Stimulated activated CD8-positive, alpha-beta memory T cell treated with anti-CD3 and anti-CD28 coated beads, Interleukin-4, amount 100 ng/mL, for 1 hour (primary cell): Measurements from ENCODE around the gene RPS15.
"Not testable (repeated sequence)": the region's sequence is repeated elsewhere in the genome, so short reads cannot be mapped to it uniquely, and the experiment has no call there.

Experiments used
- DNase-seq, 2 donors: peaks; one replicate each; pipeline ENCODE4 v3.0.0-alpha.2; 2020; ENCODE audit warnings: low read depth in 2 of 2, low spot score in 1 of 2

RPS15 gene

GRCh38 chr19:1433119-1434039, 4.8 kb upstream of the RPS15 start:
- DNase-seq: no peak

GRCh38 chr19:1434040-1434366, 4.2 kb upstream of the RPS15 start:
- no peak for DNase-seq

DNA sequence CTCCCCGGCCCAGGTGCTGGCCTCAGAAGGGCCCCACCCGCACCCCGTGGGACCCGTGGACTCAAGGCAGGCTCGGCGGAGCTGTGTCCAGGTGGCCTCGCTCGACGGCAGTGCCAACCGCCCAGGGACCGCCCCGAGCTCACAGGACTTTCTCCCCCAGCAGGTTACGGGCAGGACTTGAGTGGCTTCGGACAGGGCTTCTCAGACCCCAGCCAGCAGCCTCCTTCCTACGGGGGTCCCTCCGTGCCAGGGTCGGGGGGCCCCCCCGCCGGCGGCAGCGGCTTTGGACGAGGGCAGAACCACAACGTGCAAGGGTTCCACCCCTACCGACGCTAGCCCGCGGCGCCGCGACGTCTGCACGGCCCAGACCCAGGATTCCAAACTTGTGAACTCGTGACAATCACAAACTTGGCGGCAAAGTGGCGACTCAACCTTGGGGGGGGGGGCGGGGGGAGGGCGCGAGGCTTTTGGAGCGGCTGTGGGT, 3.6 kb upstream of the RPS15 start:
- DNase-seq: no peak

DNA sequence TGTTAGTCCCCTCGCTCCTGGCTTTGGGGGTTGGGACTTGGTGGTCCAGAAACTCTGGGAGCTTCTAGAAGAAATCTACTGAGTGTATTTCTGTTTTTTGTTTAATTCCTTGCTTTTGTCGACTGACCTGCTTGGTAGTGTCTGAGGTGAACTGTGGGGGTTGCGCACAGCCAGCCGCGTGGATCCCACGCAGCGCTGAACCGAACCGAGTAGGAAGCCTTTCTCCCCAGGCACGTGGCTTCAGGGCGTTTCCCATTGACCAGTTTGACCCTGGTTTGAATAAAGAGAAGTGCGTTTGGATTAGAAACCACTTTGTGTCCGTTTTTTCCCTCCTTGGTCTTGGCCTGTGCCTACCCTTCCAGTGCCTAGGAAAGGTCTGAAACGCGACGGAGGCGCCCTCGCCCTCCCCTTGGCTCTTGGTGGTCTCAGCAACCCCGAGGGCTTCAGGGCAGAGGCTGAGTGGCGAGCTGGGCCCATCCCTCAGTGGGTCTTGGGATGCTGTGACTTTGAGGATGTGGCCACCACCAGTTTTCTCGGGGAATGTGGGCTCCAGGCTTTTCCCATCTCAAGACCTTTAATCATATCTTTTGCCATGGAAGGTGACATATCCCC, 2.7 kb upstream of the RPS15 start:
- no peak for DNase-seq

DNA sequence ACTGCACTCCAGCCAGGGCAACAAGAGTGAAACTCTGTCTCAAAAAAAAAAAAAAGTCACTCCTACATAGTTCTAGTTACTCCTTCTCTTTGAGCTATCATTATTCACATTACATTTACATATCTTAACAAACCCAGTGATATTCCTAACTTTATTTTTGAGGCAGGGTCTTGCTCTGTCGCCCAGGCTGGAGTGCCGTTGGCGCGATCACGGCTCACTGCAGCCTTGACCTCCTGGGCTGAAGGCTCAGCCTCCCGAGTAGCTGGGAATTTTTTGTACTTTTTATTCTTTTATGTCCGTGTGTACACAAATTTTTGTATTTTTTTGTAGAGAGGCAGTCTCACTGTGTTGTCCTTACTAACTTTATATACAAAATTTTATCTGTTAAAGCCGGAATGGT, 587 bp upstream of the RPS15 start:
- no peak for DNase-seq

DNA sequence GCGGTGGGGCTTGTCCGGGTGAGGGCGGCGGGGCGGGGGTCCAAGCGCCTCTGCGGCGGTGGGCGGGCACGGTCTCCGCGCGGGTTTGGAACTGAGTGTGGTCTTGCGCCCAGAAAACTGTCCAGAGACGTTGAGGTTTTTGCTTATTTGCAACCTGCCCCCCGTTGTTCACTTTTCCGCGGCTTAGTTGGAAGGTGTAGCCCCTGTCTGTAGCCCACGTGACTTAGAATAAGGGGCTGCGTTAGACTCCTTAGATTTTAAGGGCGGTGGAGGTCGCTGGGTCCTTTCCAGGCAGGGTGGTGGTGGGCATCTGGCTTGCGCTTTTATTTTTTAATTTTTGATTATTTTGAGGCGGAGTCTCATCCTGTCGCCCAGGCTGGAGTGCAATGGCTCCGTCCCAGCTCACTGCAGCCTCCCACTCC, 748 bp downstream of the RPS15 start:
- DNase-seq: no peak

DNA sequence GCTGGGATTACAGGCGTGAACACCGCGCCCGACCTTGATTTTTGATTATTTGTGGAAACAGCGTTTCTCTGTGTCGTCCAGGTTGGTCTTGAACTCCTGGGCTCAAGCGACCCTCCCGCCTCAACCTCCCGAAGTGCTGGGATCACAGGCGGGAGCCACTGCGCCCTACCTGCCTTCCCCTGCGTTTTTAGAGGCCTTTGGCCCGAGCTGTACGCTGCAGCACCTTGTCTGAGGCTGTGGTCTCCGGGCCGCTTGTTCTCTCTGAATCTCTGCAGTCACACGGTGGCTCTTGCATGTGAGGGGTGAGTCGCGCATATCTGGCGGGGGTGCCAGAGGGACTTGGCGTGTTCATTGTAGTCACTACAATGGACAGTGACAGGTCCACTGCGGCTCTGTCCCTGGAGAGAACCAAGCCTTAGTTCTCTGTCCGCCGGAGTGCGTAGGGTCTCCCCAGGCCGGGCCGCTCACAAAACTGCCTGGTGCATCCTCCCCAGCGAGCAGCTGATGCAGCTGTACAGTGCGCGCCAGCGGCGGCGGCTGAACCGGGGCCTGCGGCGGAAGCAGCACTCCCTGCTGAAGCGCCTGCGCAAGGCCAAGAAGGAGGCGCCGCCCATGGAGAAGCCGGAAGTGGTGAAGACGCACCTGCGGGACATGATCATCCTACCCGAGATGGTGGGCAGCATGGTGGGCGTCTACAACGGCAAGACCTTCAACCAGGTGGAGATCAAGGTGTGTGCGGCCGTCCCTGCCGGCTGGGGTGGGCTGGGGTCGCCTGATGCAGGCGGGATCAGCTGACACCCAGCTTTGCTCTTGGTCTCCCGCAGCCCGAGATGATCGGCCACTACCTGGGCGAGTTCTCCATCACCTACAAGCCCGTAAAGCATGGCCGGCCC, 1.6 kb downstream of the RPS15 start:
- not testable (repeated sequence) for DNase-seq

DNA sequence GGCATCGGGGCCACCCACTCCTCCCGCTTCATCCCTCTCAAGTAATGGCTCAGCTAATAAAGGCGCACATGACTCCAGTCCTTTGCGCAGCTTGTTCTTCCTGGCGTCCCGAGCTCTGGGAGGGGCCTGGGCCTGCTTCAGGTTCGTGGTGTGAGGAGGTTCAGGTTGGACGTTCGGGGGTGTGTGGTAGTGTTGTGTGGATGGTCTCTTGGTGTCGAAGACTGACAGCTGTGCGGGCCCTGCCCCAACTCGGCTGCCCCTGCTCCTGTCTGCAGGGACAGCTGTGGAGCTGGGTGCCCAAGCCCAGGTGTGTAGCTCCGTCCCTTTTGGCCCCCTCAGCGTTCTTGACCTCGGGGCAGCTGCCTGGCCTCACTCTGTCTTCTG, 2.2 kb downstream of the RPS15 start:
- DNase-seq: no peak

DNA sequence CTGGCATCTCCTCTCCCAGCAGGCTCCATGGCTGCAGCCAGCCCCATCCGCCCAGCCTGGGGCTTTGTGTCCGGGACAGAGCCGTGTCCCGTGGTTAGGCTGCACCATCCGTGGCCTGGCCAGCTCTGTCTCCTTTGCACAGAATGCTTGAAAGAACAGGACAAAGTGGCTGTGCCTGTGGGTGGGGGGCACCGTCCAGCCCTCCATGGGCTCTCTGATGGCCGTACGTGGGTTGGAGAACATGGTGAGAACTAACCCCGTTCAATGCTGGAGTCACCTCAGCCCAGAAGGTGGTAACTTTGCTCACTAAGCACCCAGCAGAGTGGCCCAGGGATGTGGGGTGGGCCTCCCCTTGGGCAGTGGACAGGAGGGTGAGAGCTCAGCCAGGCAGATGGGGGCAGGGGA, 2.8 kb downstream of the RPS15 start:
- DNase-seq: no peak

GRCh38 chr19:1441677-1442438, 3.7 kb downstream of the RPS15 start:
- no peak for DNase-seq

DNA sequence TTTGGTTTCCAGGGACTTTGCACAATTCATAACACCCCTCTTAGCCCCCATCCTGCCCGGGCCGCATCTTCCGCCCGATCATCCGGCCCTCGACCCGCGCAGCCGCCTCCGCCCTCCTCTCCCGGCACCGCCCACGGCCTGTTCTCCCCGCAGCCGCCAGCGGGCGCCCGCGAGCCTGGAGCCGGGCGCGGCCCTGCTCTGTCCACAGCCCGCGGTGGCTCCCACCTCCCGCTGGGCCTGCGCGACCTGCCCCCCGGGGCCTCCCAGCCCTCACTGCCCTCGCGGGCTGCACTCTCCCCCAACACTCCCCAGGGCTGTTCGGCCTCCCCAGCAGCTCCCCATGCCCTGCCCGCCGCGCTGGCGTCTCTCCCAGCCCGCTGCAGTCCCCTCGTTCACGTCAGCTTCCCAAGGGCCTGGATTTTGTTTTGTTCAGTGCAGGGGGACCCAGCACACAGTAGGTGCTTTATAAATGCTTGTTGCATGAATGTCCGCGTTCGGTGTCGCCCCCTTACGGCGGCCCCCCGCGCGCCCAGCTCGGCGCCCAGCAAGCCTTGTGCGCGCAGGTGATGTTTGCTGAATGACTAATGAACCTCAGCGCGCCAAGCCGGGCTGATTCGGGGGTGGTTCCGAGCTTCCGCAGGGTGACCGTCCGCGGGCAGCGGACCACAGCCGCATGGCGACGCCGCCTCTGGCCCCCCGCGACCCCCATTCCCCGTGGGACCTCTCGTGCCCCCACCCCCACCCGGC, 7.2 kb downstream of the RPS15 start:
- peak; percentile 51 to 52 for DNase-seq

DNA sequence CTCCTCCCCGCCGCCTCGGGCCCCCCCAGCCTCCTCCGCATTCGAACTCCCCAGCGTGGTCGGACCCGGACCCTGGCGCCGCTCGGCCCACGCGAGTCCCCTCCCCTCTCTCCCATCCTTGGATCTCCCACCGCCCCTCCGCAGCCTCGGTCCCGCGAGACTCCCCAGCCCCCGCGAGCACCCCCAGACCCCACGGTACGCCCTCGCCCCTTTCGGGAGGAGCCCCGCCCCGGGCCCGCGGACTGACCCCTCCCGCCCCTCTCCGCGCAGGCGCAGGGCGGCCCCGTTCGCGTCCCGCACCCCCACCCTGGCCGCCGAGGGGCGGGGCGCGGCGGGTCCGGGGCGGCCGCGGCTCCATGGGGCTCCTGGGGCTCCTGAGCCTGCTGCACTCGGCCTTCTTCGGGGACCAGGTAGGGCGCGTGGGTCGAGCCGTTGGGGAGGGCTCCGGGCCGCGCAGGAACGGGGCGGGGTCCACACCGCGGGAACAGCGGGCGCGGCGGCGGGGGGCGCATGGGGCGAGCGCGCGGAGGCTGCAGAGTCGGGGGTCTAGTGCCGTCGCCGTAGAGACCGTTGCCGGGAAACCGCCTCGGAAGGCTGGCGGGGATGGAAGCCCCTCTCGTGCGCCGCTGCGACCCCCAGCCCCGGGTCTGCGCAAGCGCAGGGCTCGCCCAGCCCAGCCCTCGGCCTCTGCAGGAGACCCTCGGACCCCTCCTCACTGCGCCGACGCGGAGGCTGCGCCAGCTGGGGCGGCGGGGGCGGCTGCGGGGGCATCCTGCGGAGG, 7.9 kb downstream of the RPS15 start:
- no peak for DNase-seq

DNA sequence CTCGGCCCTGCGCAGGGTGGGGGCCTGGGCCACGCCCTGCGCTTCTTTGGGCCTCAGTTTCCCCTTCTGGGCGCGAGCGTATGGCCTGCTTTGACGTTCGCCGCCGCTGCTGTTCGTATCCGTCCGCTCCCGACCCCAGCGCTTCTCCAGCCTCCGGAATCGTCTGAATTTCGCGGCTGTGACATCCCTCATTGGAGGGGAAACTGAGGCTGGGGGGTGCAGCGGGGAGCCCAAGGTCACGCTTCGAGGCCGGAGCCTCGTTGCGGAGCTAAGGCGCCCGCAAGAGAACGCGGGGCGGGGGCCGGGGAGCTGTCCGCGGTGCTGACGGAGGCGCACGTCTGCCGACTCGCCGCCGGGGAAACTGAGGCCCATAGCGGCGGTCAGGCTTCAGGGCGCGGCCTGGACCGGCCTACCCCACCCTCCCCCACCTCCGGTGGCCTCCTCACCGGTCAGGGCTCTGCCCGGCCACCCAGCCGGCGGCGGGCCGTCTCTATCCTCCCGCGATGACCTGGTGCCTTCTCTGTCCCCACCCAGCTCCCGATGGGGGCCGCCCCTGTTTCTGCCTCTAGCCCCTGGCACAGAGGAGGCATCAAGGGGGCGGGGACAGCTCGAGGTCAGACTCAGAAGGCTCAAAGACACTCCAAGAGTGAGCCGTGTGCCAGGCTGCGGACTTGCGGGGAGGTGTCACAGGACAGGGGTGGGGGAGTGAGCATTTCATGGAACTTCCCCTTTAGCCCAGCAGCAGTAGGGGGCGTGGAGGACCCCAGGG, 8.7 kb downstream of the RPS15 start:
- DNase-seq: no peak

- no peak for DNase-seq
These were observed 9.3 kb downstream of the RPS15 start for GRCh38 chr19:1447504-1447903.

GRCh38 chr19:1447944-1448343, 9.7 kb downstream of the RPS15 start:
- no peak for DNase-seq

DNA sequence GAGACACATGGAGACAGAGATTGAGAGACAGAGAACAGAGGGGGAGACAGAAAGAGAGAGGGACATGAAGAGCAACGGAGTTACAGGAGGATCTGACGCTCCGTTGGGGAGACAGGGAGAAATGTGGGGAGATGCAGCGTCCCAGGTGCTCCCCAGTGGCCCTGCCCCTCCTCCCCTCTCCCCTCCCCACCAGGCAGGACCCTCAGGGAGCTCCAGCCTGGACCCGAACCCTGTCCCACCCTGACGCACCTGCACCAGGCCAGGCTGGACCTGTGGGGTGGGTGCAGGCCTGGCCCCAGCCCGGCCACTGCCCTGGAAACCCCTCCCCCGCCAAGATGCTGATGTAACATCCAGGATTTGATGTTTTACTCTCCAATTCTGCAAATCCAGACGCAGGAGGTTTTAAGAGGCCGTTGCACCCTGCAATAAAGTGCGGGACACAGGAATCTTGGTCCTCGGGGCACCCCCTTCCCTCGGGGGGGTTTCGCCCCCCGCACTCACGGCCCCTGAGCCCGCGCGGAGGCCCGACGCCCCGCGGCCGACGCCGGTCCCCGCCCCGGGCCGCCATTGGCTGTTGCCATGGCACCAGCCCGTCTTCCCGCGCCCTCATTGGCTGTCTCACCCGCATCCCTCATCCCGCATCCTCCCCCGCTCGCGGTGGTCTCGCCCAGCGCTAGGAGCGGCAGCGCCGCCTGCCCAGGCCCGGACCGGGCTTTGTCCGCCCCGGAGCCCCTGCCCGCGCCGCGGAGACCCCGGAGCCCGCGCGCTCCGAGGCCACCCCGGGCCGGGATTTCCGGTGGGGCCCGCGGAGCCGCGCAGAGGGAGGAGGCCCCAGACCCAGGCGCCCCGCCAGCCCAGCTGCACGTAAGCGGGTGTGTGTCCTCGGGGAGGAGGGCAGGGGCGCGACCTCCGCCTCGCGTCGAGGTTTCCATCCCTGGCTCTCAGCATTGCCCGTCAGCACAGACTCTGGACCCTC, 11.6 kb downstream of the RPS15 start, which contains the start of gene APC2:
TSS of gene APC2 (plus strand) at position 655 of the 976 bp plus-strand sequence. CDS start 2,881 bp downstream, outside the sequence.
- DNase-seq: no peak
